ENCODE results near the gene PRXL2C.

Gene PRXL2C

GRCh38 chr9:96626912-96627311, 28.2 kb downstream of the PRXL2C start:
- Histone ChIP-seq H3K36me3 (ENCODE audit: insufficient read depth, low read length) (no peaks in the 10 kb centered on the region), H2AFZ (ENCODE audit: low read depth, low read length) (no peak overlapping the region), H4K20me1 (ENCODE audit: insufficient read depth, low read length) (no peaks in the 10 kb centered on the region), H3K9ac (ENCODE audit: low read depth, low read length) (no peak overlapping the region), H3K9me3 (ENCODE audit: insufficient read depth, low read length, severe bottlenecking) (no peaks in the 10 kb centered on the region), H3K4me2 (ENCODE audit: insufficient read depth, low read length) (no peak overlapping the region), H3K27me3 (ENCODE audit: insufficient read depth, low read length, poor library complexity) (no peaks in the 10 kb centered on the region), H3K4me3 (ENCODE audit: low read depth in 1 of 2, low read length in 2 of 2) (no peak overlapping the region), H3K4me1 (ENCODE audit: insufficient read depth, low read length) (no peaks in the 10 kb centered on the region), H3K79me2 (ENCODE audit: insufficient read depth, low read length) (no peaks in the 10 kb centered on the region), H3K27ac (ENCODE audit: low read length) (no peak overlapping the region)
- DNase-seq (no peak), ATAC-seq (ENCODE audit: insufficient read depth, low read depth) (no peak)
- TF ChIP-seq CTCF (IDR thresholded peaks at IDR 0.05; ENCODE audit: borderline replicate concordance, extremely low read depth, low read length, poor library complexity, severe bottlenecking) = no peak
- no peak for TF ChIP-seq EZH2 (IDR thresholded peaks at IDR 0.05; ENCODE audit: borderline replicate concordance, low read depth, low read length, severe bottlenecking)

GRCh38 chr9:96621618-96622017, 33.5 kb downstream of the PRXL2C start:
- Histone ChIP-seq H3K27me3 (ENCODE audit: insufficient read depth, low read length, poor library complexity) (no peaks in the 10 kb centered on the region), H3K27ac (ENCODE audit: low read length) (no peak overlapping the region), H4K20me1 (ENCODE audit: insufficient read depth, low read length) (no peaks in the 10 kb centered on the region), H3K79me2 (ENCODE audit: insufficient read depth, low read length) (no peaks in the 10 kb centered on the region), H3K9me3 (ENCODE audit: insufficient read depth, low read length, severe bottlenecking) (no peaks in the 10 kb centered on the region), H3K4me3 (ENCODE audit: low read depth in 1 of 2, low read length in 2 of 2) (no peak overlapping the region), H3K4me2 (ENCODE audit: insufficient read depth, low read length) (no peak overlapping the region), H3K4me1 (ENCODE audit: insufficient read depth, low read length) (no peaks in the 10 kb centered on the region), H3K36me3 (ENCODE audit: insufficient read depth, low read length) (no peaks in the 10 kb centered on the region), H2AFZ (ENCODE audit: low read depth, low read length) (no peak overlapping the region), H3K9ac (ENCODE audit: low read depth, low read length) (no peak overlapping the region)
- TF ChIP-seq CTCF (IDR thresholded peaks at IDR 0.05; ENCODE audit: borderline replicate concordance, extremely low read depth, low read length, poor library complexity, severe bottlenecking) (no peak), EZH2 (IDR thresholded peaks at IDR 0.05; ENCODE audit: borderline replicate concordance, low read depth, low read length, severe bottlenecking) (no peak)
- ATAC-seq (ENCODE audit: insufficient read depth, low read depth) (no peak), DNase-seq (no peak)

GRCh38 chr9:96620832-96621269, 34.3 kb downstream of the PRXL2C start:
- H4K20me1 ChIP-seq (ENCODE audit: insufficient read depth, low read length) = no peaks in the 10 kb centered on the region
- no peak overlapping the region for H3K27ac ChIP-seq (ENCODE audit: low read length)
- no peak overlapping the region for H3K4me2 ChIP-seq (ENCODE audit: insufficient read depth, low read length)
- H3K9ac ChIP-seq (ENCODE audit: low read depth, low read length) = no peak overlapping the region
- H2AFZ ChIP-seq (ENCODE audit: low read depth, low read length) = no peak overlapping the region
- H3K9me3 ChIP-seq (ENCODE audit: insufficient read depth, low read length, severe bottlenecking) = no peaks in the 10 kb centered on the region
- no peaks in the 10 kb centered on the region for H3K4me1 ChIP-seq (ENCODE audit: insufficient read depth, low read length)
- ATAC-seq (ENCODE audit: insufficient read depth, low read depth) (no peak), DNase-seq (no peak)
- no peak overlapping the region for H3K4me3 ChIP-seq (ENCODE audit: low read depth in 1 of 2, low read length in 2 of 2)
- no peaks in the 10 kb centered on the region for H3K36me3 ChIP-seq (ENCODE audit: insufficient read depth, low read length)
- H3K79me2 ChIP-seq (ENCODE audit: insufficient read depth, low read length) = no peaks in the 10 kb centered on the region
- no peaks in the 10 kb centered on the region for H3K27me3 ChIP-seq (ENCODE audit: insufficient read depth, low read length, poor library complexity)
- TF ChIP-seq CTCF (IDR thresholded peaks at IDR 0.05; ENCODE audit: borderline replicate concordance, extremely low read depth, low read length, poor library complexity, severe bottlenecking) = no peak
- no peak for TF ChIP-seq EZH2 (IDR thresholded peaks at IDR 0.05; ENCODE audit: borderline replicate concordance, low read depth, low read length, severe bottlenecking)

GRCh38 chr9:96620181-96620514, 35.0 kb downstream of the PRXL2C start:
- Histone ChIP-seq H3K4me1 (ENCODE audit: insufficient read depth, low read length) (no peaks in the 10 kb centered on the region), H3K9ac (ENCODE audit: low read depth, low read length) (no peak overlapping the region), H4K20me1 (ENCODE audit: insufficient read depth, low read length) (no peaks in the 10 kb centered on the region), H3K4me3 (ENCODE audit: low read depth in 1 of 2, low read length in 2 of 2) (no peak overlapping the region), H3K36me3 (ENCODE audit: insufficient read depth, low read length) (no peaks in the 10 kb centered on the region), H2AFZ (ENCODE audit: low read depth, low read length) (no peak overlapping the region), H3K4me2 (ENCODE audit: insufficient read depth, low read length) (no peak overlapping the region), H3K9me3 (ENCODE audit: insufficient read depth, low read length, severe bottlenecking) (no peaks in the 10 kb centered on the region), H3K27ac (ENCODE audit: low read length) (no peak overlapping the region), H3K79me2 (ENCODE audit: insufficient read depth, low read length) (no peaks in the 10 kb centered on the region), H3K27me3 (ENCODE audit: insufficient read depth, low read length, poor library complexity) (no peaks in the 10 kb centered on the region)
- TF ChIP-seq CTCF (IDR thresholded peaks at IDR 0.05; ENCODE audit: borderline replicate concordance, extremely low read depth, low read length, poor library complexity, severe bottlenecking) (no peak), EZH2 (IDR thresholded peaks at IDR 0.05; ENCODE audit: borderline replicate concordance, low read depth, low read length, severe bottlenecking) (no peak)
- DNase-seq (no peak), ATAC-seq (ENCODE audit: insufficient read depth, low read depth) (no peak)

All from DND-41 (cell line).